Measurements from ENCODE around the gene LILRA1.
"Not testable (repeated sequence)": the region's sequence is repeated elsewhere in the genome, so short reads cannot be mapped to it uniquely, and the experiment has no call there.

Gene LILRA1

GRCh38 chr19:54593445-54593844 lies at the start of gene LILRA1:
LILRA1 (plus strand) TSS chr19:54593632; CDS start chr19:54594245, 613 bp downstream.
- DNase-seq = peak; percentile 49

GRCh38 chr19:54548806-54549205 lies 44.6 kb upstream of the LILRA1 start:
- no peak for DNase-seq

DNA sequence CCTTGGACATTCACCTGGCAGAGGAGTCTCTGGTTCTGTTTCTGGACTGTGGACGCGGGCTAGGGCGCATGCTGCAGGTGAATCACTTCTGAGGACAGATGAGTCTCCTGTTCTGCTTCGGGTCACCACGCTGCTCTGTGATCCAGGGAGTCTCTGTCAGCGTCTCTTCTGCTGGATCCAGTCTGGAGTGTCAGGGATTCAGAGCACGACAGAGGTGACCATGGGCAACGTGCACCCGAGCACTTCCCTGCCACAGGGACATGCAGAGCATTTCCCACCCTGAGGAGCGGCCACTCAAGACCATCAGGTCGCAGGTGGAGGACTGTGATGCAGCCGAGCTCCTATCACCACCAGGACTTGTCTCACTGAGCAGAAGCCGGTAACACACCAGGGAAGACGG lies 44.2 kb upstream of the LILRA1 start:
- no peak for DNase-seq

- DNase-seq = no peak
Observed at GRCh38 chr19:54551293-54551692, 42.1 kb upstream of the LILRA1 start.

DNA sequence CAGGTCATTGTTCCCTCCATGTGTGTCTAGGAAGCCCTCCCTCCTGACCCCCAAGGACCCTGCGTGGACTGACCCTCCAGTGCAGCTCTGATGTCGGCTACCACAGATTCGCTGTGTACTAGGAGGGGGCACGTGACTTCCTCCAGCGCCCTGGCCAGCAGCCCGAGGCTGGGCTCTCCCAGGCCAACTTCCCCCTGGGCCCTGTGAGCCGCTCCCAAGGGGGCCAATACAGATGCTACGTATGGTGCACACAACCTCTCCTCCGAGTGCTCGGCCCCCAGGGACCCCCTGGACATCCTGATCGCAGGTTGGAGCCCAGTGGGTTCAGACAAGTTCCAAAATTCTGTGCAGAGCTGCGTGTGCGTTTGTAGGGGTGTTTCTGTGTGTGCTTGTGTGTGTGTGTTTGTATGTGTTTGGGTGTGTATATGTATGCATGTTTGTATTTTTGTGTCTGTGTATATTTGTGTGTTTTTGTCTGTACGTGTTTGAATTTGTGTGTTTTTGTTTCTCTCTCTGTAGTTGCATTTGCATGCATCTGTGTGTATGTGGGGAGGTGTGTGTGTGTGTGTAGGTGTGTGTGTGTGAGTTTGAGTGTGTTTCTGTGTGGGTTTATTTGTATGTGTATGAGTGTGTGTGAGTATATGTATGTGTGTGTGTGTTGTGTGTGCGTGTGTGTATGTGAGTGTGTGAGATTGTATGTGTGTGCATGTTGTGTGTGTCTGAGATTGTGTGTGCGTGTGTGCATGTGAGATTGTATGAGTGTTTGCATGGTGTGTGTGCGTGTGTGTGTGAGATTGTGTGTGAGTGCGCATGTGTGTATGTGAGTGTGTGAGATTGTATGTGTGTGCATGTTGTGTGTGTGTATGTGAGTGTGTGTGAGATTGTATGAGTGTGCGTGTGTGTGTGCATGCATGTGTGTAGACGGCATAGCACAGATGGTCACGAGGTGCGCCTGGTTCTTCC lies 41.2 kb upstream of the LILRA1 start:
- DNase-seq = no peak

DNA sequence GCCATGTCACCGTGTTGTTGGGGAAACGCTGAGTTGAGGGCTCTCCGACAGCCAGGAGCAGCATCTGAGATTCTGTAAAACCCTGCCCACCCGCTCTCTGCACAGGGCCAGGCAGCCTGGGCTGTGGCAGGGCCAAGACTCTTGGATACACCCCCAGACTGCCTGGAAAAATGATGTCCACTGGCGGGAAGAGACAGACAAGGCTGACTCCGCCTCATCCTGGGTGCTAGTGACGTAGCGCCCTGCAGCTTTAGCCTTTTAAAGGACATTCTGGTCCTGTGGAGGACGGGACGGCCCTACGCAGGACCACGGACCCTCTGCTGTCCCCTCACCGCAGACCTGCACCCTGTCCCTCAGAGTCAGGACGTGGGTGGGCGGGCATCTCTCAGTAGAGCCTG lies 40.5 kb upstream of the LILRA1 start:
- DNase-seq = no peak

DNA sequence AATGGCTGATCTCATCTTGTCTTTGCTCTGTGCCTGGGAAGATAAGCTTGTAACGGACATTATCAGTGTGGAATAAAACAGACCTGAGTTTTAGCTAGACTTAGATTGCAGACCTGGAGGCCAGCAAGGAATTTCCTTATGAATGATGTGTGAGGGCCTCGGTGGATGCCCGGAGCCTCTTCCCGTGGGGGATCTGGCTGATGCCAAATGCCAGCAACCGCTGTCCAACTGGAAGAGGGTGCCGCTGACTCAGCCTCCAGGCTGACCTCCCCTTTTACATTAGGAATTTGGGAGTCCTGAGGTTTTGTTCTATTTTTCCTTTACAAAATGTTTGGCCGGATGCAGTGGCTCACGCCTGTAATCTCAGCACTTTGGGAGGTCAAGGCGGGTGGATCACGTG lies 39.4 kb upstream of the LILRA1 start:
- DNase-seq = no peak

DNA sequence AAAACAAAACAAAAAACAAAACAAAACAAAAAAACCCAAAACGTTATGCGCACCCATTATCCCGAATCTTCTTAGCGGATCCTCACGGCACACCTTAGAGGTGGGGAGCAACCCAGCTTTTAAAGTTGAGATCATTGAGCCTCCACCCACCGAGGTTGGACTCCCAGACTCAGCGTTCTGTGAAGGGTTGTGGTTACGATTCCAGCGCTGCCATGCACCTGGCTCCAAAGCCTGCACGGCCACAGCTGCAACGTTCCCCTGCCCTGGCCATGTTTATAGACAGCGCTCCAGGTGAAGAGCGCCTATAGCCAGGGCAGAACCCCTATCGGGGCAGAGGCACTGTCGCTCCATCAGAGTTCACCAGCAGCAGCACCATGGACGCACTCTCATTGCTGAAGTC lies 38.5 kb upstream of the LILRA1 start:
- no peak for DNase-seq

- no peak for DNase-seq
Observed at GRCh38 chr19:54556194-54556593, 37.2 kb upstream of the LILRA1 start.

- no peak for DNase-seq
Observed at GRCh38 chr19:54558339-54558738, 35.1 kb upstream of the LILRA1 start.

DNA sequence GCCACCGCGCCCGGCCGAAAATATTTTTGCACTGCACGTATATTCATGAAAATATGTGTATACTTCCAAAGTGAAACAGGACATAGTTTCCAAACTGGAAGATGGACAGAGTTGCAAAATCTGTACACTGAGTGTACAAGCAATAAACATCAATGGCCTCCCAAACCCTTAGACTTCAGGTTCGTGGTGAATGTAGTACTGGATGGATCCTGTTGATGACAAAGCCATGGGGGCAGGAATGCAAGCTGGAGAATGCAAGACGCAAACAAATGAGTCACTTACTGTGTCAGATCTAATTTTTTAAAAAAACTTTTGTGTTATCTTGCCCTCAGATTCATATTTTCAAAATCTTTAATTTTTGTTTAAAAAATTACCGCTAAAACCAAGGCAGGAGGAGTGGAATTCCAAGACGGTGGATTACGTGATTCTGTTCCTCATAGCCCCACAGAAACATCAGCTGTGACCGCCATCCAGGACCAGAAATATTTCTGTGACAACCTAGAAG lies 32.5 kb upstream of the LILRA1 start:
- no peak for DNase-seq

DNA sequence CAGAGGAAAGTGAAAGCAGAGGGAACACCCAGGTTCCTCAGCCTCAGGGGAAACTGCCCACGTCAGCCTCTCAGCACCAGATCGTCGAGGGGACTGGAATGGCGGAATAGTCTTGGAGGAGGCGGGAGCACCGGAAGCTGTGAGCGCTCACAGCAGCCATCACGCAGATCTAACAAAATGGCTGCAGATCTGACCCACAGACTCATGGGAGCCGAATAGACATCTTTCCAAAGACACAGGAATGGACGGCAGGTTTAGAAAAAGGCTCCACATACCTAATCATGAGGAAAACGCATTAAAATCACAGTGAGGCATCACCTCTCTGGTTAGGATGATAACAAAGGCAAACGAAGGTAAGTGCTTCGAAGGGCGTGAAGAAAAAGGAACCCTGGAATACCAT lies 31.6 kb upstream of the LILRA1 start:
- DNase-seq = no peak

DNA sequence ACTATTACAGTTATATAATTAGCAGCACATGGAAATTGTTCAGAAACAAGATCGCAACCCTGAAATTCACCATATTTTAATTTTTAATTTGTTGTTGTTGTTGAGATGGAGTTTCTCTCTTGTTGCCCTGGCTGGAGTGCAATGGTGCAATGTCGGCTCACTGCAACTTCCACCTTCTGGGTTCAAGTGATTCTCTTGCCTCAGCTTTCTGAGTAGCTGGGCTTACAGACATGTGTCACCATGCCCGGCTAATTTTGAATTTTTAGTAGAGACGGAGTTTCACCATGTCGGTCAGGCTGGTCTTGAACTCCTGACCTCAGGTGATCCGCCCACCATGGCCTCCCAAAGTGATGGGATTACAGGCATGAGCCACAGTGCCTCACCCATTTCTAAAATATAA lies 30.2 kb upstream of the LILRA1 start:
- DNase-seq = not testable (repeated sequence)

GRCh38 chr19:54570316-54570715 lies 23.1 kb upstream of the LILRA1 start:
- no peak for DNase-seq

GRCh38 chr19:54571715-54572615 lies 21.5 kb upstream of the LILRA1 start:
- DNase-seq = peak; percentile 31

GRCh38 chr19:54572696-54573311 lies 20.6 kb upstream of the LILRA1 start:
- peak; percentile 81 for DNase-seq

- DNase-seq = no peak
Observed at GRCh38 chr19:54573330-54573872, 20.0 kb upstream of the LILRA1 start, which contains the start of gene LILRA2. LILRA2 (plus strand) TSS chr19:54573790; CDS start chr19:54573879, 89 bp downstream.

DNA sequence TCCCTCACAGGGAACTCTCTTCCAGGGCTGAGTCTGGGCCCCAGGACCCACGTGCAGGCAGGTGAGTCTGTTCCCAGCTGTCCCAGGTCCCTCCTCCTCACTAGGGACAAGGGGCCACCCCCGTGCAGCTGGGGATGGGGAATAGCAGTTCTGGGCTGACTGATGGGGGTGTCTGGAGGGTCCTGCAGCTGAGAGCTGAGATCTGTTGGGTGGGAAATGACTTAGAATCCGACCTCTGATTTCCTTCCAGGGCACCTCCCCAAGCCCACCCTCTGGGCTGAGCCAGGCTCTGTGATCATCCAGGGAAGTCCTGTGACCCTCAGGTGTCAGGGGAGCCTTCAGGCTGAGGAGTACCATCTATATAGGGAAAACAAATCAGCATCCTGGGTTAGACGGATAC lies 19.4 kb upstream of the LILRA1 start:
- no peak for DNase-seq

DNA sequence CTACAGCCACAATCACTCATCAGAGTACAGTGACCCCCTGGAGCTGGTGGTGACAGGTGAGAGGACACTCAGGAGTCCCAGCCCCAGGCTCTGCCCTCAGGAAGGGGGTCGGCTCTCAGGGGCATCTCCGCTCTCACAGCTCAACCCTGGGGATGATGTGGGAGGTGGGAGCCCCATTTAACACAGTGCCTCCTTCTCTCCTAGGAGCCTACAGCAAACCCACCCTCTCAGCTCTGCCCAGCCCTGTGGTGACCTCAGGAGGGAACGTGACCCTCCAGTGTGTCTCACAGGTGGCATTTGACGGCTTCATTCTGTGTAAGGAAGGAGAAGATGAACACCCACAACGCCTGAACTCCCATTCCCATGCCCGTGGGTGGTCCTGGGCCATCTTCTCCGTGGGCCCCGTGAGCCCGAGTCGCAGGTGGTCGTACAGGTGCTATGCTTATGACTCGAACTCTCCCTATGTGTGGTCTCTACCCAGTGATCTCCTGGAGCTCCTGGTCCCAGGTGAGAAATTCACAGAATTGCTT lies 18.8 kb upstream of the LILRA1 start:
- DNase-seq = no peak

DNA sequence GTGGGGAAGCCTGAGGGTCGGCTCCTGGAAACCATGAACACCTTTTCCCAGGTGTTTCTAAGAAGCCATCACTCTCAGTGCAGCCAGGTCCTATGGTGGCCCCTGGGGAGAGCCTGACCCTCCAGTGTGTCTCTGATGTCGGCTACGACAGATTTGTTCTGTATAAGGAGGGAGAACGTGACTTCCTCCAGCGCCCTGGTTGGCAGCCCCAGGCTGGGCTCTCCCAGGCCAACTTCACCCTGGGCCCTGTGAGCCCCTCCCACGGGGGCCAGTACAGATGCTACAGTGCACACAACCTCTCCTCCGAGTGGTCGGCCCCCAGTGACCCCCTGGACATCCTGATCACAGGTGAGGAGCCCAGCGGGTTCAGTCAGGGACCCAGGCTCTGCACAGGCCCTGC lies 18.2 kb upstream of the LILRA1 start:
- not testable (repeated sequence) for DNase-seq

GRCh38 chr19:54576411-54576976 lies 16.9 kb upstream of the LILRA1 start:
- DNase-seq = no peak

GRCh38 chr19:54577334-54577733 lies 16.1 kb upstream of the LILRA1 start:
- DNase-seq = no peak
